ENCODE measurements around the gene SNX10.

DNA sequence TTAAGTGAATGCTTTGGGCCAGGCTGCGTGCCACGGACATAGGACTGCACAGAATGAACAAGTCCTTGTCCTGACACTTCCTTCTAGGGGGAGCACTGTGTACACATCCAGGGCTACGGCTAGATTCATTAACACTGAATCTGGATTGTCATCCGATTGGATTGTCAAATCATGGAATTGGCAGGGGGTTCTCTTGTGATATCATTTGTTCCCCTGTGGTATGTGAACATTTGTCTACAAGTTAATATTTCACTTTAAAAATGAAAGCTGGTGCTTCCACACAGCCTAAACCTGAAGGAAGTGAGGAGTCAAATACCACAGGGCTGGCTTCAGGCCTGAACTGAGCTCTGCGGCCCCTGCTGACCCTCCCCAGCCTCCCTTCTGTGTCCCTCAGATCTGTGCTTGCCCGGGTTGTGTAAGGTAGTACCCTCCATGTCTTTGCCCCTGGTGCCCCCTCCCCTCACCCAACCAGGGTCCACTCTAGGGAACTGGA lies 75.6 kb downstream of the SNX10 start:
- TF ChIP-seq, protein P1, sequence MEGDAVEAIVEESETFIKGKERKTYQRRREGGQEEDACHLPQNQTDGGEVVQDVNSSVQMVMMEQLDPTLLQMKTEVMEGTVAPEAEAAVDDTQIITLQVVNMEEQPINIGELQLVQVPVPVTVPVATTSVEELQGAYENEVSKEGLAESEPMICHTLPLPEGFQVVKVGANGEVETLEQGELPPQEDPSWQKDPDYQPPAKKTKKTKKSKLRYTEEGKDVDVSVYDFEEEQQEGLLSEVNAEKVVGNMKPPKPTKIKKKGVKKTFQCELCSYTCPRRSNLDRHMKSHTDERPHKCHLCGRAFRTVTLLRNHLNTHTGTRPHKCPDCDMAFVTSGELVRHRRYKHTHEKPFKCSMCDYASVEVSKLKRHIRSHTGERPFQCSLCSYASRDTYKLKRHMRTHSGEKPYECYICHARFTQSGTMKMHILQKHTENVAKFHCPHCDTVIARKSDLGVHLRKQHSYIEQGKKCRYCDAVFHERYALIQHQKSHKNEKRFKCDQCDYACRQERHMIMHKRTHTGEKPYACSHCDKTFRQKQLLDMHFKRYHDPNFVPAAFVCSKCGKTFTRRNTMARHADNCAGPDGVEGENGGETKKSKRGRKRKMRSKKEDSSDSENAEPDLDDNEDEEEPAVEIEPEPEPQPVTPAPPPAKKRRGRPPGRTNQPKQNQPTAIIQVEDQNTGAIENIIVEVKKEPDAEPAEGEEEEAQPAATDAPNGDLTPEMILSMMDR (IDR thresholded peaks at IDR 0.05): no peak
- TF ChIP-seq POLR2AphosphoS5 (IDR thresholded peaks at IDR 0.05): no peak
- TF ChIP-seq EP300 (IDR thresholded peaks at IDR 0.05): no peak
- no peak for TF ChIP-seq POLR2A (IDR thresholded peaks at IDR 0.05)
